ENCODE data around the gene PTPN14.

GRCh38 chr1:214420833-214421232 is 130.6 kb downstream of the PTPN14 start:
- TF ChIP-seq USF1 (CRISPR knock-in tag; IDR thresholded peaks at IDR 0.05) (no peak), ETV6 (CRISPR knock-in tag; IDR thresholded peaks at IDR 0.05) (no peak), CTCF (IDR thresholded peaks at IDR 0.05) (no peak), ZNF263 (CRISPR knock-in tag; IDR thresholded peaks at IDR 0.05; ENCODE audit: low read depth) (no peak), FOXK1 (CRISPR knock-in tag; IDR thresholded peaks at IDR 0.05) (no peak), MLX (CRISPR knock-in tag; IDR thresholded peaks at IDR 0.05) (no peak), MXD4 (CRISPR knock-in tag; IDR thresholded peaks at IDR 0.05; ENCODE audit: borderline replicate concordance) (no peak), ZBTB21 (CRISPR knock-in tag; IDR thresholded peaks at IDR 0.05; ENCODE audit: borderline replicate concordance) (no peak), ESRRA (CRISPR knock-in tag; IDR thresholded peaks at IDR 0.05; ENCODE audit: borderline replicate concordance) (no peak), ZNF532 (CRISPR knock-in tag; IDR thresholded peaks at IDR 0.05; ENCODE audit: borderline replicate concordance) (no peak)
